HG03045 (cell line): ENCODE measurements around the gene NR2F1-AS1.

Source experiments
- ATAC-seq: cut with Tn5 transposase; IDR thresholded peaks from one replicate; pipeline ENCODE4 v1.9.1; 2021; ENCODE audit warnings: mild to moderate bottlenecking, moderate library complexity; ENCODE audit not compliant: unreplicated experiment

NR2F1-AS1 gene

GRCh38 chr5:93580927-93581445, at the start of gene NR2F1-AS1:
Gene NR2F1-AS1 (minus strand): TSS chr5:93581219.
- ATAC-seq: peak; percentile 33

GRCh38 chr5:93626801-93627200, 45.8 kb upstream of the NR2F1-AS1 start:
- ATAC-seq: no peak

GRCh38 chr5:93623153-93623552, 42.1 kb upstream of the NR2F1-AS1 start:
- no peak for ATAC-seq

GRCh38 chr5:93622240-93622885, 41.3 kb upstream of the NR2F1-AS1 start:
- no peak for ATAC-seq

GRCh38 chr5:93621327-93621798, 40.3 kb upstream of the NR2F1-AS1 start:
- peak; percentile 22 for ATAC-seq

GRCh38 chr5:93620487-93621326, 39.7 kb upstream of the NR2F1-AS1 start:
- peak; percentile 98 for ATAC-seq

GRCh38 chr5:93616538-93617174, 35.6 kb upstream of the NR2F1-AS1 start:
- no peak for ATAC-seq

DNA sequence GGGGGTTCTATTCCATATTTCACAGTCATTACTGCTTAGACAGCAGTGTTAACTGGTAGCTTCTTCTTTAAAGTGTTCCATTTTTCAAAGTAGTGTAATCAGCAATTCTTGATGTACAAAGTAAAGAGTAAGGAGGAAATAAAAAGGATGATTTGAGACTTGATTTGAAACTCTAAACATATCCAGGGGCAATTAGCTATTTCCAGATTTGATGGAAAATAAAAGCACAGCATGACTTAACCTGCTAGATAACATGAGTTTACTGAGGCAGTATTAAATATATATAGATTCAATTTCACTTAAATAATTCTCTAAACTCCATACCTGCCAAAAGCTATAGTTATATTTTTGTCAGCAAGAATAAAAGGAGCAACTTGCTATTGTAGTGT, 31.8 kb upstream of the NR2F1-AS1 start:
- ATAC-seq: no peak

DNA sequence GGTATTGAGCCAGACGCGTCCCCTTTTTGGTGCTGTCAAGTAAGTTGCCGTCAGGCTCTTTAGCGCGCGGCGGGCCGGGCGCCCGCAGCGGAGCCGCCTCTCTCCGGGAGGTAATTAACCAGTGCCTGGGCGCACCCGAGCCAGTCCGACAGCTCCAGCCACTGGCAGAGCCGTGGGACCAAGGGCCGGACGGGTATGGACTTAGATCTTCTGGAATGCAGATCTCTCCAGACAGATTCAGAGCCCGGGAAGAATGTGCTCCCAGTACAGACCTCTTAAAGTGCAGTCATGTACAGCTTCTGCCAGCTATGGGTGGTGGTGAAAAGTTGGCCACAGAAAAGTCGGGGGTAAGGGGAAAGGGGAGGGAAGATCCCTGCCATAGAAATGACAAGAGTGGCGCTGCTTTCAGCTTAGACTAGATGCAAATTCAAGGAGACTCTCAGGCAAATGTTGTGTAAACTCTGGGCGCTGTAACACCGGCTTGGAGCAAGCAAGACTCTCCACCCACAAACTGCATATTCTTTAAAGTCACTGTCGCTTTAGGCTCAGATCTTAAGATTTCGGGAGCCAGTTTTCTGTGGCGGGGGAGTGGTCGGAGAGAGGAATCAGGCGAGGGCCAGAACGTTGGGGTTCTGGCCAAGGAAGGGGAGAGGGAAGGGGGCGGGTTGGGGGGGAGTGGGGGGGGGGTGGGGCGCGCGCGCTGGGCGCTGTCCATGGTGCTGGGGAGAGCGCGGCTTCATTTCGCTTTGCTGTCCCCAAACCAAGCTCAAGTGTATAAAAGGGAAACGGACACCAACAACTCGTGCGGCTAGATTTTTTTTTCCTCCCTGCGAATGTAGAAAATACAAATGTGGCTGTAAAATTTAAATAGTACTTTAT, 31.2 kb upstream of the NR2F1-AS1 start:
- no peak for ATAC-seq

- ATAC-seq: no peak
Measured at GRCh38 chr5:93611273-93611975, 30.4 kb upstream of the NR2F1-AS1 start.

- no peak for ATAC-seq
Measured at GRCh38 chr5:93610581-93611272, 29.7 kb upstream of the NR2F1-AS1 start.

GRCh38 chr5:93609762-93610161, 28.7 kb upstream of the NR2F1-AS1 start:
- no peak for ATAC-seq

DNA sequence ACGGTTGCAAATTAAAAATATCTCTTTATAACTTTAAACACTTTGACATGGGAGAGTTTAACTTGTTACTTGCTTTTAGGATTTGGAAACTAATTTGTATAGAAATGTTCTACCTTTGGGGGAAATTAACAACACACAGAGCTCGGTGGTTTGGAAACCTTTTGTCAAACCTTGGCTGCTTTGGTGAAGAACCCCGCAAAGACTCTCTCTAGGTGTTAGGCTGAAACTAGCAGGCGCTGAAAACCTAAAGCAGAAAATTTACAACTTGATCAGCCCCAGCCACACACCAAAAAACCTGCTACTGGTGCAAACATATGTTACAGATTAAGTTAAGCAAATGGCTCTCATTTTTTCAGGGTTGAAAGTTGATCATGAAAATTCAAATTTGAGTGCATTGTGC, 27.8 kb upstream of the NR2F1-AS1 start:
- no peak for ATAC-seq

DNA sequence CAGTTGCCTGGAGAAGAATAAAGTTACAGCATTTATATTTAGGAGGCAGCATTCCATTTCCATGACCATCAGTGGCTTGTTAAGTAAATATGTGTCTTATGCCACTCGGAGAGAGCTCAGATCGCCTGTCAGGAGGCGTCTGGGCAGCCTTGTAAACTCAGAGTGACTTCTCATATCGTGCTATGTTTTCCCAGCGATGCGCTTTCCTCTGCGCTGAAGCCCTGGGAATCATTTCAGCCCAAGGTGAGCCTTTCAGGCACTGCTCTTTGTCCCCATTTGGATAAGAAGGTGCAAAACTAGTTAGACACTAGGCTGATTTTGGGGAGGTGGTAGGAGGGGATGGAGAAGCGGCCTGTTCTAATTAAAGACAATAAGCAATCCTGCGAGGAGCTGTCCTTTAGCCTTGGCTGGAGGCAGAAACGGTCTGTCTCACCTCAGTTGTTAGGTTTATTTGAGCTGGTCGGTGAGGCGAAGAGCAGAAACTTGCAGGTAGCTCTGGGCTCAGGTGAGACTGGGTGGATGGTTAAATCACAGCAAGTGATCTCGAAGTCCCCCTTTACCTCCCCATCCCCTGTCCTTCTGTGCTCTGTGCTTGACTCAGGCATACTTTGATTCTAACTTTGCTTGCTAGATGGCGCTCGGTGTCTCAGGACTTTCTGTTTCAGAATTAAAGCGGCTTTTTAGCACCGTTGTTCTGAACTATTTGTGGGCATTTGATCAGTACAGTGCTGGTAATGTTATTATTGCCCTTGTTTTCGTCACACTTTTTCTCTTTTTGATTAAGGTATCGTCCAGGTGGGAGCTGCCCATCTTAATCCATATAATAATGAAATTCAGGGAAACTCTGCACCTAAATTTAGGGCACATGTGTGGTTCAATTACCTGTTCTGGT, 26.6 kb upstream of the NR2F1-AS1 start:
- peak; percentile 65 for ATAC-seq

DNA sequence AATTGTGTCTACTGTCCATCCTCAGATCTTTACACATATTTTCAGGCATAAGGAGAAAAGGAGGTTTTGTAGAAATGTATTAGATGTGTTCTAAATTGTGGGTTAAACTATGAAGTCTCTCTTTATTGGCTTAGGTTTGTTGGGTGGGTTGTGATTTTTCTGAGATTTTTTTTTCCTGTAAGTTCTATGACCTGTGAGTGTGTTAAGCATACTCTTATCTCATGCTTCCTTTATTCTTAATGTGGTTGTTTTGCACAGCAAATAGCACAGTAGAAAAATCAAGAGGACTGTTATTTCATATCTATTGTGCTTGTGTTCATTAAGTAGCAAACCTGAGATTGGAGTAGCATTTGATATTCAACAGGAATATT, 25.3 kb upstream of the NR2F1-AS1 start:
- no peak for ATAC-seq

GRCh38 chr5:93604644-93605515, 23.9 kb upstream of the NR2F1-AS1 start:
- no peak for ATAC-seq
